NCI-H2081 (cell line): Measurements from ENCODE around the gene RTN4RL1.
"Not testable (repeated sequence)": the region's sequence is repeated elsewhere in the genome, so short reads cannot be mapped to it uniquely, and the experiment has no call there.

ENCODE experiments used
- DNase-seq, 2 experiments: peaks; one replicate each; lab custom pipeline; 2025; lab: John Stamatoyannopoulos, UW

Gene RTN4RL1

GRCh38 chr17:1896243-1897104, 128.7 kb downstream of the RTN4RL1 start:
- no peak for DNase-seq

GRCh38 chr17:1895479-1895878, 129.7 kb downstream of the RTN4RL1 start:
- DNase-seq: not testable (repeated sequence)

- DNase-seq: no peak
Observed at GRCh38 chr17:1894753-1895339, 130.3 kb downstream of the RTN4RL1 start.

- no peak for DNase-seq
Observed at GRCh38 chr17:1890758-1891450, 134.2 kb downstream of the RTN4RL1 start.

GRCh38 chr17:1888741-1889140, 136.4 kb downstream of the RTN4RL1 start:
- no peak for DNase-seq
